Measurements from ENCODE around the gene ARHGAP26.

DNA sequence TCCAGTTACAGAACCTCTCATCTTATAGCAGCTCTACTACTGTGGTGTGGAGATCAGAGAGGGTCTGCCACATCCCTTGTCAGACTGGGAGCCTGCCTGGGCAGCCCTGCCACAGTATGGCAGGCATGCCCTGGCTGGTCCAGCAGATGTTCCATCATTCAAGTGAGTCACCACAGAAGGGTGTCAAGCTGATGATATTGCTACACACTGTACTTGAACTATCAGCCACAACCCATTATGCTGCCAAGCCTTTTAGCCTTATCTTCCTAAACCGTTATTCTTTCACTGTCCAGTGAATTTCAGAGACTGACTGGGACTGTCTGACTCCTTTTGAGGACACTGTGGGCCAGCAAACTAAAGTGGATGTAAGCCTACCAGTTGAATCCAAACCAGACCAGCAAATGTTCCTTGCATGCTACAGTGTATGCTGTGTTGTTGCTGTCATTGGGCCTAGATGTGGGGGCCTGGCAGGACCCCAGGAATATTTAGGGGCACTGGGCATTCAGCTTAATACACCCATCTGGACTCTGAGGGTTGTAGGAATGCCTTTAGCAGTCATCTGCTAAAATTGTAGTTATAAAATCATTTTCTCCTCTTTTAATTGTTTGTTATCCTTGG lies 430.7 kb downstream of the ARHGAP26 start:
- TF ChIP-seq, protein P1, sequence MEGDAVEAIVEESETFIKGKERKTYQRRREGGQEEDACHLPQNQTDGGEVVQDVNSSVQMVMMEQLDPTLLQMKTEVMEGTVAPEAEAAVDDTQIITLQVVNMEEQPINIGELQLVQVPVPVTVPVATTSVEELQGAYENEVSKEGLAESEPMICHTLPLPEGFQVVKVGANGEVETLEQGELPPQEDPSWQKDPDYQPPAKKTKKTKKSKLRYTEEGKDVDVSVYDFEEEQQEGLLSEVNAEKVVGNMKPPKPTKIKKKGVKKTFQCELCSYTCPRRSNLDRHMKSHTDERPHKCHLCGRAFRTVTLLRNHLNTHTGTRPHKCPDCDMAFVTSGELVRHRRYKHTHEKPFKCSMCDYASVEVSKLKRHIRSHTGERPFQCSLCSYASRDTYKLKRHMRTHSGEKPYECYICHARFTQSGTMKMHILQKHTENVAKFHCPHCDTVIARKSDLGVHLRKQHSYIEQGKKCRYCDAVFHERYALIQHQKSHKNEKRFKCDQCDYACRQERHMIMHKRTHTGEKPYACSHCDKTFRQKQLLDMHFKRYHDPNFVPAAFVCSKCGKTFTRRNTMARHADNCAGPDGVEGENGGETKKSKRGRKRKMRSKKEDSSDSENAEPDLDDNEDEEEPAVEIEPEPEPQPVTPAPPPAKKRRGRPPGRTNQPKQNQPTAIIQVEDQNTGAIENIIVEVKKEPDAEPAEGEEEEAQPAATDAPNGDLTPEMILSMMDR (IDR thresholded peaks at IDR 0.05; ENCODE audit: extremely low read depth in 1 of 2, insufficient read depth in 1 of 2, low read depth in 1 of 2, low read length in 2 of 2), result no peak
- TF ChIP-seq POLR2AphosphoS5 (IDR thresholded peaks at IDR 0.05; ENCODE audit: insufficient read depth, low read depth, low read length), result no peak
- no peak for TF ChIP-seq POLR2A (IDR thresholded peaks at IDR 0.05; ENCODE audit: low read depth, low read length)
- no peak for TF ChIP-seq FOS (IDR thresholded peaks at IDR 0.05; ENCODE audit: borderline replicate concordance, insufficient read depth, low read length)
- no peak for TF ChIP-seq MYC (IDR thresholded peaks at IDR 0.05; ENCODE audit: low read depth, low read length)
- TF ChIP-seq, protein P2, sequence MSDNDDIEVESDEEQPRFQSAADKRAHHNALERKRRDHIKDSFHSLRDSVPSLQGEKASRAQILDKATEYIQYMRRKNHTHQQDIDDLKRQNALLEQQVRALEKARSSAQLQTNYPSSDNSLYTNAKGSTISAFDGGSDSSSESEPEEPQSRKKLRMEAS (IDR thresholded peaks at IDR 0.05; ENCODE audit: insufficient read depth, insufficient read length), result no peak
- no peak for TF ChIP-seq EZH2 (IDR thresholded peaks at IDR 0.05; ENCODE audit: borderline replicate concordance, low read depth, low read length, severe bottlenecking)
- no peak for TF ChIP-seq JUN (IDR thresholded peaks at IDR 0.05; ENCODE audit: borderline replicate concordance, insufficient read depth, insufficient read length, low read depth)
